NCI-H1694 treated with DMSO at 0.1 percent for 48 hours (cell line): ENCODE results near the gene CUEDC2.

Experiments
- DNase-seq: peaks from one replicate; lab custom pipeline; 2025; lab: John Stamatoyannopoulos, UW

Gene CUEDC2

GRCh38 chr10:102409604-102410428, 22.6 kb downstream of the CUEDC2 start:
- no peak for DNase-seq

- DNase-seq = no peak
These were observed 23.4 kb downstream of the CUEDC2 start for GRCh38 chr10:102408728-102409603.

- no peak for DNase-seq
These were observed 24.1 kb downstream of the CUEDC2 start for GRCh38 chr10:102408131-102408727.

- DNase-seq = no peak
These were observed 24.8 kb downstream of the CUEDC2 start for GRCh38 chr10:102407425-102408130.

- no peak for DNase-seq
These were observed 25.6 kb downstream of the CUEDC2 start for GRCh38 chr10:102406815-102407214.

GRCh38 chr10:102405632-102406031, 26.7 kb downstream of the CUEDC2 start:
- no peak for DNase-seq

- no peak for DNase-seq
These were observed 27.2 kb downstream of the CUEDC2 start for GRCh38 chr10:102405108-102405571.

GRCh38 chr10:102404361-102405107, 27.8 kb downstream of the CUEDC2 start:
- no peak for DNase-seq

- DNase-seq = no peak
These were observed 29.3 kb downstream of the CUEDC2 start for GRCh38 chr10:102403115-102403514.

GRCh38 chr10:102402512-102402896, 29.9 kb downstream of the CUEDC2 start:
- DNase-seq = no peak

GRCh38 chr10:102401735-102402511, 30.5 kb downstream of the CUEDC2 start:
- no peak for DNase-seq

GRCh38 chr10:102401342-102401654, 31.1 kb downstream of the CUEDC2 start:
- DNase-seq = no peak

GRCh38 chr10:102400598-102401341, 31.6 kb downstream of the CUEDC2 start:
- DNase-seq = no peak

GRCh38 chr10:102400076-102400475, 32.3 kb downstream of the CUEDC2 start:
- DNase-seq = no peak

GRCh38 chr10:102399217-102400021, 33.0 kb downstream of the CUEDC2 start:
- peak; percentile 63 for DNase-seq

GRCh38 chr10:102398172-102399020, 34.0 kb downstream of the CUEDC2 start:
- DNase-seq = no peak

- no peak for DNase-seq
These were observed 34.9 kb downstream of the CUEDC2 start for GRCh38 chr10:102397222-102398171.
